ENCODE measurements around the gene CTBP1. TPM values are rescaled to one million over a fixed set of nuclear protein-coding genes. Genes with fewer than 3 reads are reported as not detected.

Gene CTBP1
- total and polyA plus RNA-seq, 2 donors from 2014 or later = 96.1 to 170 TPM

DNA sequence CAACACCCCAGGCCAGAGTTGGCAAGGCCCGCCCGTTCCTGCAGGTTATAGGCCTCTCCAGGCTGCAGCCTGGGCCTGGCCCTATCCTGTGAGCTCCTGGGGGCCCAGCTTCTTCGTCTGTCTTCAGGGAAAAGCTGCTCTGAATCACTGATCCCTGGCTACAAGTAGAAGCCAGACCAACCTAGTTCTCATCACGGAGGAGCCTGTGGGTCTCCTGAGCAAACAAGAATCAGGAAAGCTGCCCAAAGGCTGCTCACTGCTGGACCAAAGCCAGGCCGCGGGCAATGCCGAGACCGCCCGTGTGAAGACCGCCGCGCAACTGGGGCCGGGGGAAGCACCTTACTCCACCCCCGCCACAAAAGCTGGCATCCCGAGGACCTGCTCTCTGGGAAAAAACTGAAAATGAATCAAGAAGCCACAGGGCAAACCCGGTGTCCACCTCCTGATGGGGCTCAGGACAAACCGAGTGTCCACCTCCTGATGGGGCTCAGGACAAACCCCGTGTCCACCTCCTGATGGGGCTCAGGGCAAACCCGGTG, 12.8 kb downstream of the CTBP1 start:
- Histone ChIP-seq H3K36me3 (ENCODE audit: control insufficient read depth in 2 of 3, insufficient read depth in 3 of 3, low read length in 3 of 3) (peaks cover 0 to 33% (median 10%) of the 10 kb centered on the region in 3 donors), H3K27me3 (ENCODE audit: control insufficient read depth, insufficient read depth, low read length) (no peaks in the 10 kb centered on the region), H3K27ac (ENCODE audit: low read depth in 2 of 2, low read length in 2 of 2) (no peak overlapping the region), H3K9ac (ENCODE audit: low read length in 3 of 3) (no peak overlapping the region), H3K4me3 (ENCODE audit: low read length in 3 of 3) (no peak overlapping the region), H3K4me1 (ENCODE audit: control insufficient read depth in 2 of 3, insufficient read depth in 2 of 3, low read depth in 1 of 3, low read length in 3 of 3) (peaks cover 0 to 18% (median 0%) of the 10 kb centered on the region in 3 donors), H3K9me3 (ENCODE audit: control insufficient read depth in 2 of 3, insufficient read depth in 1 of 3, low read length in 3 of 3) (no peaks in the 10 kb centered on the region)
- intact Hi-C loops (cut with DNase I) = no loop called here
- FAIRE-seq (no peak), DNase-seq (peak in 2 of 5 donors; percentile 29 to 47)
- no peak for TF ChIP-seq CTCF (IDR thresholded peaks at IDR 0.05; ENCODE audit: borderline replicate concordance, extremely low read depth, insufficient read depth)

- no peak for TF ChIP-seq CTCF (IDR thresholded peaks at IDR 0.05; ENCODE audit: borderline replicate concordance, extremely low read depth, insufficient read depth)
- Histone ChIP-seq H3K36me3 (ENCODE audit: control insufficient read depth in 2 of 3, insufficient read depth in 3 of 3, low read length in 3 of 3) (peaks cover 0 to 34% (median 5%) of the 10 kb centered on the region in 3 donors), H3K9ac (ENCODE audit: low read length in 3 of 3) (no peak overlapping the region), H3K9me3 (ENCODE audit: control insufficient read depth in 2 of 3, insufficient read depth in 1 of 3, low read length in 3 of 3) (no peaks in the 10 kb centered on the region), H3K4me1 (ENCODE audit: control insufficient read depth in 2 of 3, insufficient read depth in 2 of 3, low read depth in 1 of 3, low read length in 3 of 3) (peaks cover 0 to 18% (median 0%) of the 10 kb centered on the region in 3 donors), H3K4me3 (ENCODE audit: low read length in 3 of 3) (no peak overlapping the region), H3K27me3 (ENCODE audit: control insufficient read depth, insufficient read depth, low read length) (no peaks in the 10 kb centered on the region), H3K27ac (ENCODE audit: low read depth in 2 of 2, low read length in 2 of 2) (no peak overlapping the region)
- intact Hi-C loops (cut with DNase I) = no loop called here
- DNase-seq (peak in 2 of 5 donors; percentile 31 to 53), FAIRE-seq (no peak)
Observed at GRCh38 chr4:1235381-1236102, 13.4 kb downstream of the CTBP1 start.

GRCh38 chr4:1234811-1235292, 14.1 kb downstream of the CTBP1 start:
- Histone ChIP-seq H3K27ac (ENCODE audit: low read depth in 2 of 2, low read length in 2 of 2) (no peak overlapping the region), H3K27me3 (ENCODE audit: control insufficient read depth, insufficient read depth, low read length) (no peaks in the 10 kb centered on the region), H3K36me3 (ENCODE audit: control insufficient read depth in 2 of 3, insufficient read depth in 3 of 3, low read length in 3 of 3) (peaks cover 0 to 35% (median 4%) of the 10 kb centered on the region in 3 donors), H3K4me1 (ENCODE audit: control insufficient read depth in 2 of 3, insufficient read depth in 2 of 3, low read depth in 1 of 3, low read length in 3 of 3) (peaks cover 0 to 18% (median 0%) of the 10 kb centered on the region in 3 donors), H3K9ac (ENCODE audit: low read length in 3 of 3) (no peak overlapping the region), H3K4me3 (ENCODE audit: low read length in 3 of 3) (no peak overlapping the region), H3K9me3 (ENCODE audit: control insufficient read depth in 2 of 3, insufficient read depth in 1 of 3, low read length in 3 of 3) (no peaks in the 10 kb centered on the region)
- DNase-seq = peak in 2 of 5 donors; percentile 49 to 56
- no peak for FAIRE-seq
- TF ChIP-seq CTCF (IDR thresholded peaks at IDR 0.05; ENCODE audit: borderline replicate concordance, extremely low read depth, insufficient read depth) = no peak
- intact Hi-C loops (cut with DNase I) = no loop called here
